ENCODE data around the gene DTL. TPM values are rescaled to one million over a fixed set of nuclear protein-coding genes. Genes with fewer than 3 reads are reported as not detected.

DTL gene
- total RNA-seq, 1 donor from 2014 or later: 49.8 TPM

DNA sequence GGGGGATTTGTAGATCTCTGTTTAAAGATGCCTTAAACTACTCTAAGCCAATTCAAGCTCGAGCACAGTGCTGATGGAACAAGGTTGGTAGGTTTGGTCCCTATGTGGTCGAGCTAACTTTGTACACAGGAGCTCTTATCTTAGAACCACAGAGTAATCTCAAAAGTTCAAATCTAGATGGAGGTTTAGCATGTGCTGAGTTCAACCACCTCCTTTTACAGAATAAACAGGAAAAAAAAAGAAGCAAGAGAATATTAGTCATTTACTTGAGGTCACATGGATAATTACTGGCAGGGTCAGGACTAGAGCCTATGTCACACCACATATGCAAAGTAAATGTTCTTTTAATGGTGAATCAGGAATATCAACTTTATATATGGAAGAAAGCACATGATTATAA is 86.2 kb downstream of the DTL start:
- intact Hi-C loops (cut with micrococcal nuclease): no loop called here

DNA sequence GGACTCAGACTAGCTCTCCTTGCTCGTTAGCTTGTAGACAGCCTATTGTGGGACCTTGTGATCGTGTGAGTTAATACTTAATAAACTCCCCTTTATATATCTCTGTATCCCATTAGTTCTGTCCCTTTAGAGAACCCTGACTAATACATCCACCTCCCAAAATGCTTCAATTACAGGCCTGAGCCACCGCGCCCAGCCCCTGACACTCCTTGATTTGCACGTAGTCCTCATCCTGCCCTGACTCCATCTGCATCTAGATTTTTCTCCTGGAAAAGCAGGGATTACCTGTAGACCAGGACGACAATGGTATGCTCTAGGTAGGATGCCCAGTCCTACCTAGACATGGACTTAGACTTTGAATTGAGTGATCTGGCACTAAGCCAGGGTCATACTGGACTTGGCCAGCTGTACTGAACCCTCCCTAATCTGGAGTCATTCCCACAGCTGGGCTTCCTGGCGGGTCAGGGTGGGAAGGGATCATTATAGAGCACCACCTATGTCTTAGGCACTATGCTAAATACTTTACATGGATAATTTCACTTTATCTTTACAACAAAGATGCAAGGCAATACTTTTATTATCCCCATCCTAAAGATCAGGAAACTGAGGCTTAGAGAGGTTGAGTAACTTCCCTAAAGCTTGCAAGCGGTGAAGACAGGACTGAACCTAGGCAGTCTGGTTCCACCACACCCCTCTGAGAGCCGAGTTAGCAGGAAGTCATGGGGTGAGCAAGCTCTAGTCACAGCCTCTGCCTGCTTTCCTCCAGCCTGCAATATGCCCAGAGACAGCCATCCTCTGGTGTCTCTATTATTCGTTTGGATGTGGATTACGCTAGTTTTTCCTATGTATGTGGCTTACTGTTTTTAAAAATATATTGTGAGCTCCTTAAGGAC is 89.4 kb downstream of the DTL start:
- intact Hi-C loops (cut with micrococcal nuclease): loop anchor here (5.0 kb wide), 1 partner anchor 43 kb away; no protein-coding TSS in a partner anchor

DNA sequence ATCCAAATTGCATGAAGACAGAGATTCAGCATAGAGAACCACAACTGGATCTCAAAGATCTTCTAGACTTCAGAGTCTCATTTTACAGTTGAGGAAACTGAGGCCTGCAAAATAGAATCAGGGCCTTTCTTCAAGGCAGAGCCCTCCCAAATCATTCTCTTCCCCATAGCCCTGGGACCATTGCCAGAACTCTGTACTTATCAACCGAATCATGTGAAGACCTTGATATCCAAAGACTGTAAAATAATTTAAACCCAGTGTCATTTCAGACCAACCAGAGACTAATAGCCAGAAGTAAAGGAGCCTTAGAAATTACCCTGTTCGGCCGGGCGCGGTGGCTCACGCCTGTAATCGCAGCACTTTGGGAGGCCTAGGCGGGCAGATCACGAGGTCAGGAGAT is 90.1 kb downstream of the DTL start:
- intact Hi-C loops (cut with micrococcal nuclease): loop anchor here (5.0 kb wide), 1 partner anchor 43 kb away; no protein-coding TSS in a partner anchor

DNA sequence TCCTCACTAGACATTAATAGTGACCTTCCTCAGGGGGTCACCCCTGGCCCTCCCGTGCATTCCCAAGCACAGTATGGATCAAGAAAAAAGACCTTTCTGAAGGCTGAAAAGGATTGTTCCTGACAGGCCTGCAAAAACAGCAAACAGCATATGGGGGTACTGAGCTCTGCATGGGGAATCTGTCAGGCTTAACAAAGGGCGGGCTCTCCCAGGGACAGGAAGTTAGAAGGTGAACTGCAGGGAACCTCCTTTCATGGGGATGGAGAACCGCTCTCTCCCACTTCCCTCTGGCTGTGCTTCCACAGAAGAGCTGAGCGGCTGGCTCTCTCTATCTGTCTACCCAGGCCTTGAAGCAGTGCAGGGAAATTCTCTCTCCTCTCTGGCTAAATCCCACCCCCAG is 91.7 kb downstream of the DTL start:
- intact Hi-C loops (cut with micrococcal nuclease): loop anchor here (5.0 kb wide), 1 partner anchor 45 kb away; no protein-coding TSS in a partner anchor

DNA sequence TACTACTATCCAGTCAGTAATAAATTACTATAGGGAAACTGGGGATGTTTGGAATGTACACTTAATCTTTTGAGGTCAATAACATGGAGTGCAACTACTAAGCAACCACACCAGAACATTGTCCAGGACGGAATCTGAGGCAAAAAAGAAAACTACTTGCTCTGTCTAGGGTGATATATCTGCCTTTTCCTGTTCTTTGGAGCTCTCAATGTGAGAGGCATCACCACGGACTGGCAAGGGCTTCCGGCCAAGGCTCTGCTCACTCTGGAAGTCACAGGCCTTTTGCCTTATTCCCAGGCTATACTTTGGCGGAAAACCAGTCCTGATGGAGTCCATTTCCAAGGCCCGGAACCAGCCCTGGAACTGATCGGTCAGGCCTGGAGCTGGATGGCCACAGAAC is 94.2 kb downstream of the DTL start:
- intact Hi-C loops (cut with micrococcal nuclease): loop anchor here (5.0 kb wide), 1 partner anchor 47 kb away; no protein-coding TSS in a partner anchor

DNA sequence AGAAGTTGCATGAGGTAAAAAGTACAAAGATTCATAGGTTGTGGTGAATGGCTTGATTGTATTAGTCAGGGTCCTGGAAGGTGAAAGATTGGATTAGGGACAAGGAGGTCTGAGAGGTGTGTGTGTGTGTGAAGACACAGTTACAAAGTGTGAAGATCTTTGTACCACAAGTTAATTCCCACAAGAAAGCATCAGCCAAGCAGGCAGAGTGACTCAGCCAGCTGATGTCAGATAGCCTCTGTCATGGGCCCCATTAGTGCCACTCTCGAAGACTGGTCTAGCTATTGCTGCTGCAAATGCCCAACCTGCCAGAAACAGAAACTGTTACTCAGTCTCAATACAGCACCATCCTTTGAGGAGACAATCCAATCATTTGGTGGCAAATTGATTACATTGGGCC is 96.5 kb downstream of the DTL start:
- intact Hi-C loops (cut with micrococcal nuclease): no loop called here

DNA sequence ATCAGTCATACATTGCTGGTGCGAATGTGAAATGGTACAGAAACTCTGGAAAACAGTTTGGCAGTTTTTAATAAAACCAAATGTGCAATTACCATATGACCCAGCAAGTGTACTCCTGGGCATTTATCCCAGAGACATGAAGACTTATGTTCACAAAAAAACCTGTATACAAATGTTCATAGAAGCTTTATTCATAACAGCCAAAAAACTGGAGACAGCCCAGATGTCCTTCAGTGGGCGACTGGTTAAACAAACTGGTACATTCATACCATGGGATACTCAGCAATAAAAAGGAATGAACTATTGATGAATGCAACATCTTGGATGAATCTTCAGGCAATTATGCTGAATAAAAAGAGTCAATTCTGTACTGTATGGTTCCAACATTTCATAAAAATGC is 97.8 kb downstream of the DTL start:
- intact Hi-C loops (cut with micrococcal nuclease): no loop called here

DNA sequence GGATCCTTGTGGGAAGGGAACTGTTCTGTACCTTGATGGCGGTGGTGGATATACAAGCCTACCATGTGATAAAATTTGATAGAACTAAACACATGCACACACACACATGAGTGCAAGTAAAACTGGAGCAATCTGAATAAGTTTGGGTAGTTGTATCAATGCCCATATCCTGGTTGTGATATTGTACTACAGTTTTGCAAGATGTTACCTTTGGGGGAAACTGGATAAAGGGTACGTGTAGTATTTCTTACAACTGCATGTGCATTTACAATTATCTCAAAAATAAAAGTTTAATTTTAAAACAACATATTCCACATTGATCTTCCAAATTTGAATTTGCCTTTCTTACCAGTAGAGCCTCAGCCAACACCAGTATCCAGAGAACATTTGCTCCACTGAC is 99.6 kb downstream of the DTL start:
- intact Hi-C loops (cut with micrococcal nuclease): no loop called here

DNA sequence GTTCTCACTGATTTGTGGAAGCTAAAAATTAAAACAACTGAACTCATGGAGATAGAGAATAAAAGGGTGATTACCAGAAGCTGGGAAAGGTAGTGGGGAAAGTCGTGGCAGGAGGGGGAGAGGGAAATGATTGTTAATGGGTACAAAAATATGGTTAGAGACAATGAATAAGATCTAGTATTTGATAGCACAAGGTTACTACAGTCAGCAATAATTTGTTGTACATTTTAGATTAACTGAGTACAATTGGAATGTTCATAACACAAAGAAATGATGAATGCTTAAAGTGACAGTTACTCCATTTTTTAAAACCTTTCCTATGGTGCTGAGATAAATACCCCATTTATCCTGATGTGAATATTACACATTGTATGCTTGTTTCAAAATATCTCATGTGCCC is 102.3 kb downstream of the DTL start:
- intact Hi-C loops (cut with micrococcal nuclease): no loop called here

DNA sequence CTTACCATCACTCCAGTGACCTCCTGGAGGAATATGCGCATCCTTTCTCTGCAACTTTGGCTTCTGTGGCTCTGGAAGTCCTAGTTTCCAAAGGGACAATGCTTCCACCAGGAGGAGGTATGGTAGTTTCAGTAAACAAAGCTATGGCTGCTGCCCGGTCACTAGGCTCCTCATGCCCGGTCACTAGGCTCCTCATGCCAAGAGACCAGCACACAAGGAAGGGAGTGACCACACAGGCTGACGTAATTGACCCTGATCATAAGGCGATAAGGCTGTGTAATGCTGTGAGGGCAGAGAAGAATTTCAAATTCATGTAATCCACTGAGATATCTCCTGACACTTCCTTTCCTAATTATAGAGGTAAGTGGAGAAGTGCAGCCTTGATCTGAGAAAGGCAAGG is 102.9 kb downstream of the DTL start:
- intact Hi-C loops (cut with micrococcal nuclease): no loop called here

DNA sequence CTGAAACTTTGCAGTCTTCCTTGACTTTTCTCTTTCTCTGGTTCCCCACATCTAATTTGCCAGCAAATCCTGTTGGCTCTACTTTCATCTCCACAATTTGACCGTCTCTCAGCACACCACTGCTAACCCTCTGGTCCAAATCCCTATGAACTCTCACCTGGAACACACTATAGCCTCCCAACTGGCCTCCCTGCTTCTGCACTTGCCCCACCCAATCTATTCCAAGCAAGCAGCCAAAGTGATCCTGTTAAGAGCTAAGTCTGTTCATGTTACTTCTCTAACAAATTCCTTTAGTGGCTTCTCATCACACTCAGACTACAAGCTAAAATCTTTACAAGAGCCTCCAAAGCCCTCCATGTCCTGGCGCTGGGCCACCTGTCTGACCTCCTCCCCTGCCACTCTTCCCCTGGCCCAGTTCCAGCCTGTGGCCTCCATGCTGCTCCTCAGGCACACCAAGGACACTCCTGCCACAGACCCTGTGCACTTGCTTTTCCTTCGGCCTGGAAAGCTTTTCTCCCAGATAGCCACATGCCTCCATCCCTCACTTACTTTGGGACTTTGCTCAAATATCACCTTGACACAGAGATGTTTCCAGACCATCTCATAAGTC is 104.1 kb downstream of the DTL start:
- intact Hi-C loops (cut with micrococcal nuclease): no loop called here

DNA sequence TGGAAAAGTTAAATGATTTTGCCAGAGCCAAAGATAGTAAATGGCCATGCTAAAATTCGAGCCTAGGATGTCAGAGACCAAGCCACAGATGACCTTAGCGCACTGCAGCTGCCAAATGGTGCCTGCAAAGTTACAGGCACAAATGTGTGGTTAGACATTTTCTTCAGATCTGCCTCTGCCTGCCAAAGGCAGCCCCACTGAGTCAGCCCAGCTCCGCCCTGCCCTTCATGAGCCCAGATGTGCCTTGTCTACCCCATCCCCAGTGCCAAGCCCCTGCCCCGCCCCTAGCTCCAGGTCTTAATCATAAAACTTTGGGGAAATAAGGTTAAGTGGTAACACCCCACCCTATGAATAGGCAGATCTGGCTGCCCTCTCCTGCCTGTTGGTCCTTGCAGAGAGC is 105.9 kb downstream of the DTL start:
- intact Hi-C loops (cut with micrococcal nuclease): no loop called here

DNA sequence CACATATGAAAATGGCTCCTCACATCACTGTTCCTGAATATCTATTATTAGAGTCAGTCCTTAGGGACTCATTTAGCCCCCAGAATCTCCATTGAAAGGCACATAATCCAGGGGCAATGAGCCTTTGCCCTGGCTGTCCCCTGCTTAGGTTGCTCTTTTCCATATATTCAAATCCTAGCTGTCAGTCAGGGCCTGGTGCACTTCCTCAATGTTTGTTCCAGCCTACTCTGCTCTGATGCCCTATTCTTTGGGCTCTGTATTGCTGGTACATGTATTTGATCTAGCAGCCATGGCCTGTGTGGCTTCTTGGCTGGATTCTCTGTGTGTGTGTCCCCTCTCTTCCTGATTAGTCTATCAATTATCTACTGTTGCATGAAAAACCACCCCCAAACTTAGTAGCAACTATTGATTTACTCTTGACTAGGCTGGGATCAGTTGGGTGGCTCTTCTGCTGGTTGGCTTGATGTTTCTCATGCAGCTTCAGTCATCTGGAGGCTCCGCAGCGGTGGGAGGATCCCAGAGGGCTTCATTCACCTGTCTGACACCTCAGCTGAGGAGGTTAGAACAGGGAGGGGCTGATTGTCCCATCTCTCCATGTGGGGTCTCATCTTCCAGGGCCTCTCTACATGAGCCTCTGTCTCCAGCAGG is 107.5 kb downstream of the DTL start:
- intact Hi-C loops (cut with micrococcal nuclease): no loop called here

DNA sequence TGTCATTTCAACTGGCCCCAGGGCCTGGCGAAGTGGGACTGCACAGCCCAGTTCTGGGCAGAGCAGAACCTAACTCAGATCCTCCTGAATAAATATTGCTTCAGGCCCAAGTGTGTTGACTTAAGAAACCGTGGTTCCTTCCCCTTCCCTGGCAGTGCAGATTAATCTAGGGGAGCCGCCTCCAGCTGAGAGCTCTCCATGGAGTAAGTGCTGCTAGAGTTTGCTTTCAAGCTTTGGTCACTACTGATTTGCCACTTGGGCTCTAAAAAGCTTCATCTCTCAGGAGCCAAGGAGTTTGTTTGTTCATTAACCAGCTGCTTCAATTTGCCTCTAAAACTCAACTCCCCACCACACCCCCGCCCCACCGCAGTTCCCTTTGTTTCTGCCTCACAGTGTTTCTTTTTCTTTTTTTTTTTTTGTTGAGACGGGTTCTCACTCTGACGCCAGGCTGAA is 112.1 kb downstream of the DTL start:
- intact Hi-C loops (cut with micrococcal nuclease): no loop called here

DNA sequence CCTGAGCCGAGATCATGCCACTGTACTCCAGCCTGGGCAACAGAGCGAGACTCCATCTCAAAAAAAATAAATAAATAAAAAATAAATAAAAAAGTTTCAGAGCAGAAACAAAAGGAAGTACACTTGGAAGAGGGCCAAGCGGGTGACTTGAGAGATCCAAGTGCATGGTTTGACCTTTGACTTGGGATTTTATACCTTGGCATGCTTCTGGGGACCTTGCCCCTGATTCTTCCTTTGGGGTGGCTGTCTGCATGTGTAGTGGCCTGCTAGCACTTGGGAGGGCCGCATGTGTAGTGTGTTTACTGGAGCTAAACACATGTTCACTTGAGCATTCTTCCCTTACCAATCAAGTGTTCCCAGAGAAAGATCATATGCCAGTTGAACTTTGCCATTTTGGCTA is 114.0 kb downstream of the DTL start:
- intact Hi-C loops (cut with micrococcal nuclease): no loop called here

DNA sequence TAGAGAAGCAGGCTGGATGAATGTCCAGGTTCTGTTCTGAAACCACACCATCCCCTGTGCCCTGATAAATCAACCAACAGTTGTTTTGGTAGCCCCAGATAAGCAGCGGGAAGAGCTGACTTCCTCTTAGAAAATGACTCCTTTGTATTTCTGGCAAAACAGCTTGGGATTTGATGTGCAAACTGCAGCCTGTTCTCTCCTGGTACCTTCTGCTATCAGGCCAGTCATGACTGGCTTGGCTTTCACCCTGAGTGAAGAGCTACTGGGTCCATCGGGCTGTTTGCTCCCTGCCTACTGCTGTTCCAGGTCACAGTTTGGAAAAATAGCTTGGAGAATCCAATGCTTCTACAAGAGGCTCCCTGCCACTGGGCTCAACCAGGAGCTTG is 116.8 kb downstream of the DTL start:
- intact Hi-C loops (cut with micrococcal nuclease): no loop called here

DNA sequence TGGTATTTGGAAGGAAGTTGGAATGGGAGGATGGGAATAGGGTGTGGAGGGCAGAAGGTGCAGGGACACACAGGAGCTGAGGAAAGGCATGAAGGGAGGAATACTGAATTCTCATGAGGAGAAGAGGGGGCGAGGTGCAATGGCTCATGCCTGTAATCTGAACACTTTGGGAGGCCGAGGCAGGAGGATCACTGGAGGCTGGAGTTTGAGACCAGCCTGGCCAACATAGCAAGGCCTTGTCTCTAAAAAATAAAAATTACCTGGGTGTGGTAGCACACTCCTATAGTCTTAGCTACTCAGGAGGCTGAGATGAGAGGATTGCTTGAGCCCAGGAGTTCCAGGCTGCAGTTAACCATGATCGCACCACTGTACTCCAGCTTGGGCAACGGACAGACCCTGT is 117.3 kb downstream of the DTL start:
- intact Hi-C loops (cut with micrococcal nuclease): no loop called here

DNA sequence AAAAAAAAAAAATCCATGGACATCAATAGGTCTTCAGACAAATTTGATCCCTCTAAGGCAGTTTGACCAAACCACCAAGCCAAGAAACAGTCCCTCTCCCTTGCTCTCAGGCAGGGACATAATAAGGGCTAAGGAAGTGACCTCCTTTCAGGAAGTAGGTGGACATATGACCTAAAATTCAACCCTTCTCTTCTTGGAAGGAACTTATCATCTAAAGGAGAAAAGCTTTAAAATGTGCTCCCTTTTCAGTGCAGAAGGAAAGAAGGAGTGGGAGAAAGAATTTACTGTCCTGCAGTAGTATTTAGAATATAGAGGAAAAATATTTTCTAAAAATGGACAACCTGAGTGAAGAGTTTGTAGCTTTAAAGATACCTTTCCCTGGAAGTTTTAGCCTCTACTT is 118.1 kb downstream of the DTL start:
- intact Hi-C loops (cut with micrococcal nuclease): no loop called here

All from T-helper 1 cell treated with Interleukin-12 subunit alpha and Interleukin-12 subunit beta and Interleukin-4 antibody, amounts not matched to agents 30 ng/mL and 1 ng/mL, for 36 hours (primary cell).